HepG2 (cell line): ENCODE results near the gene ZFPM1. TPM values are rescaled to one million over a fixed set of nuclear protein-coding genes. Genes with fewer than 3 reads are reported as not detected.

Source experiments
- CBX5 ChIP-seq: sonication (generic); formaldehyde crosslinking; IDR thresholded peaks from 2 replicates; pipeline ENCODE4 v1.4.0; 2020; ENCODE audit warnings: missing genetic modification reagents, borderline replicate concordance
- CEBPG ChIP-seq: IDR thresholded peaks from 2 replicates; pipeline ENCODE4 v1.6.1; 2016
- ELF3 ChIP-seq: IDR thresholded peaks from 2 replicates; pipeline ENCODE4 v1.6.1; 2016; ENCODE audit warnings: missing genetic modification reagents, missing compliant biosample characterization
- PRMT3 ChIP-seq: sonication (generic); formaldehyde crosslinking; IDR thresholded peaks from 2 replicates; pipeline ENCODE4 v1.8.1; 2022; ENCODE audit warnings: low read depth, mild to moderate bottlenecking, moderate library complexity, missing genetic modification reagents, borderline replicate concordance
- SKI ChIP-seq: fragments of 450-650 bp; IDR thresholded peaks from one replicate; pipeline ENCODE4 v1.6.1; 2018; ENCODE audit warnings: mild to moderate bottlenecking; ENCODE audit not compliant: partially characterized antibody
- ZBTB7A ChIP-seq: sonication (generic); formaldehyde crosslinking; IDR thresholded peaks from 2 replicates; pipeline ENCODE4 v1.8.0; 2022; ENCODE audit warnings: mild to moderate bottlenecking, missing genetic modification reagents
- ZNF138 ChIP-seq: sonication (generic); formaldehyde crosslinking; IDR thresholded peaks from 2 replicates; pipeline ENCODE4 v1.5.0; 2020; ENCODE audit warnings: mild to moderate bottlenecking, low read depth, missing genetic modification reagents
- ZNF143 ChIP-seq: sonication (generic); formaldehyde crosslinking; IDR thresholded peaks from 2 replicates; pipeline ENCODE4 v1.4.0; 2020; ENCODE audit warnings: missing genetic modification reagents
- ZNF292 ChIP-seq: sonication (generic); formaldehyde crosslinking; IDR thresholded peaks from 2 replicates; pipeline ENCODE4 v1.8.1; 2022; ENCODE audit warnings: mild to moderate bottlenecking, low read depth, missing genetic modification reagents, borderline replicate concordance
- ZNF660 ChIP-seq: sonication (generic); formaldehyde crosslinking; IDR thresholded peaks from 2 replicates; pipeline ENCODE4 v1.5.1; 2020; ENCODE audit warnings: mild to moderate bottlenecking, low read depth, missing genetic modification reagents, borderline replicate concordance
- ZNF678 ChIP-seq: sonication (generic); formaldehyde crosslinking; IDR thresholded peaks from 2 replicates; pipeline ENCODE4 v1.4.0; 2020; ENCODE audit warnings: mild to moderate bottlenecking, missing genetic modification reagents
- ZNF761 ChIP-seq: sonication (generic); formaldehyde crosslinking; conservative IDR thresholded peaks from 2 replicates; pipeline ENCODE4 v1.4.0; 2020; ENCODE audit warnings: mild to moderate bottlenecking, missing genetic modification reagents
- ZNF777 ChIP-seq: sonication (generic); formaldehyde crosslinking; IDR thresholded peaks from 2 replicates; pipeline ENCODE4 v1.4.0; 2020; ENCODE audit warnings: missing genetic modification reagents
- ZNF841 ChIP-seq: sonication (generic); formaldehyde crosslinking; IDR thresholded peaks from 2 replicates; pipeline ENCODE4 v1.8.1; 2023; ENCODE audit warnings: missing genetic modification reagents, borderline replicate concordance
- polyA plus RNA-seq, 8 experiments: library from polyadenylated mRNA; depleted of rRNA in 3 of 8; stranded (reverse) in 7 of 8; unstranded in 1 of 8; fragments of >200 nt; fragmentation: Illumina TruSeq in 4 of 8; extraction: Trizol in 4 of 8; gene quantifications; 2 replicates each; pipeline versions ENCODE4 v1.2.1 to v1.2.3, GENCODE V29; 2011 to 2016; ENCODE audit warnings: low read depth in 4 of 8, missing spikeins in 1 of 8, mixed read lengths in 1 of 8; ENCODE audit not compliant: insufficient read depth in 1 of 8
- total RNA-seq, 5 experiments: library from RNA; depleted of rRNA; stranded (reverse); fragments of >200 nt; fragmentation: Illumina TruSeq; extraction: Trizol; gene quantifications; 2 replicates each; pipeline ENCODE4 v1.2.3, GENCODE V29; 2016; ENCODE audit warnings: low read depth in 1 of 5
- TF ChIP-seq, protein P1 (sequence below): sonication (generic); formaldehyde crosslinking; IDR thresholded peaks from 2 replicates; pipeline ENCODE4 v1.5.0; 2020; ENCODE audit warnings: missing genetic modification reagents, mild to moderate bottlenecking, borderline replicate concordance
- TF ChIP-seq, protein P2 (sequence below): sonication (generic); formaldehyde crosslinking; IDR thresholded peaks from 2 replicates; pipeline ENCODE4 v1.5.0; 2020; ENCODE audit warnings: missing genetic modification reagents
- TF ChIP-seq, protein P3 (sequence below): sonication (generic); formaldehyde crosslinking; IDR thresholded peaks from 2 replicates; pipeline ENCODE4 v1.4.0; 2020; ENCODE audit warnings: mild to moderate bottlenecking, missing genetic modification reagents
- TF ChIP-seq, protein P4 (sequence below): sonication (generic); formaldehyde crosslinking; IDR thresholded peaks from 2 replicates; pipeline ENCODE4 v1.4.0; 2020; ENCODE audit warnings: missing genetic modification reagents, borderline replicate concordance
- TF ChIP-seq, protein P5 (sequence below): sonication (generic); formaldehyde crosslinking; IDR thresholded peaks from 2 replicates; pipeline ENCODE4 v1.5.0; 2020; ENCODE audit warnings: mild to moderate bottlenecking, missing genetic modification reagents, borderline replicate concordance
- TF ChIP-seq, protein P6 (sequence below): sonication (generic); formaldehyde crosslinking; IDR thresholded peaks from 2 replicates; pipeline ENCODE4 v1.4.0; 2020; ENCODE audit warnings: missing genetic modification reagents

ZFPM1 gene
- total and polyA plus RNA-seq, 2 of the 13 experiments (the other 11 are each of a cell fraction or from before 2014, with no cell fraction given) = 1.3 to 3.8 TPM

DNA sequence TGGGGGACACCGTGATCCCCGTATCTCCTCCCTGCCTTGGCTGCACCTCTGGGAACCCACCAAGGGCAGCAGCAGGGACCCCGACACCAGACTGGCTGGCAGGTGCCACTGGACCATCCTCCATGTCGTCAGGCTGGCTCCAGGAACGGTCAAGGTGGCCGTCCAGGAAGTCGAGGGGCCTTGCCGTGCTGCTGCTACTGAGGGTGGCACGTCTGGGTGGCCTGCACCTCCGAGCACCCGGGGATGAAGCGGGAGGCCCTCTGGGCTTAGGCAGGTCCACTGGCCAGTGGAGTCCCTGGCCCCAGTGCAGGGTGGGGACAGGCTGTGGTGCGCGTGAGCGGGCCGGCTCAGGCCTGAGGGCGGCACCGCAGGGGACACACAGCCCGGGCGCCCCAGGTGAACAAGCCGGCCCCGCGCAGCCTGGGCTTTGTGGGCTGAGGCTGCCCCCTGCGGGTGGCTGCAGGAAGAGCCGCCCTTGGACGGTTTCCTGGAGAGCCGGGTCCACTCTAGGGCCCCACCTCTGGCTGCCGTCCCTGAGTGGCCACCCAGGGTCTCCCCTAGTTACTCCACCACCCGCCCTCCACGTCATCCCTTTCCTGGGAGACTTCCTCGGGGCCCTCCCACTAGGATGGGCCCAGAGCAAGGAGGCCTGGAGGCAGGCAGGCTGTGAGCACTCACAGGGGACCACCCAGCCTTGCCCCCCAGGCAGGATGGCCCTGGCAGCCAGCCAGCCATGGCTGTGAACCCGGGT is 74.3 kb downstream of the ZFPM1 start (continued):
- TF ChIP-seq ZNF761 (CRISPR knock-in tag) (no peak), ELF3 (peak; percentile 38; the same call in 1 of the 2 replicates), ZNF841 (no peak), CEBPG (CRISPR knock-in tag) (peak; percentile 9; the same call in 1 of the 2 replicates), CBX5 (CRISPR knock-in tag) (peak; percentile 75; the same call in 1 of the 2 replicates), ZNF678 (CRISPR knock-in tag) (no peak), ZBTB7A (CRISPR knock-in tag) (no peak), SKI (no peak), ZNF660 (CRISPR knock-in tag) (no peak), ZNF138 (CRISPR knock-in tag) (peak; percentile 81; the same call in 1 of the 2 replicates), PRMT3 (CRISPR knock-in tag) (no peak), ZNF777 (no peak), ZNF143 (CRISPR knock-in tag) (no peak), ZNF292 (no peak)
- TF ChIP-seq, protein P1, sequence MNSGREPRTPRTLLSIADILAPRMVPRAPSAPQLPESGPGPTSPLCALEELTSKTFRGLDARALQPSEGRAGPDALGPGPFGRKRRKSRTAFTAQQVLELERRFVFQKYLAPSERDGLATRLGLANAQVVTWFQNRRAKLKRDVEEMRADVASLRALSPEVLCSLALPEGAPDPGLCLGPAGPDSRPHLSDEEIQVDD = no peak
- TF ChIP-seq, protein P2, sequence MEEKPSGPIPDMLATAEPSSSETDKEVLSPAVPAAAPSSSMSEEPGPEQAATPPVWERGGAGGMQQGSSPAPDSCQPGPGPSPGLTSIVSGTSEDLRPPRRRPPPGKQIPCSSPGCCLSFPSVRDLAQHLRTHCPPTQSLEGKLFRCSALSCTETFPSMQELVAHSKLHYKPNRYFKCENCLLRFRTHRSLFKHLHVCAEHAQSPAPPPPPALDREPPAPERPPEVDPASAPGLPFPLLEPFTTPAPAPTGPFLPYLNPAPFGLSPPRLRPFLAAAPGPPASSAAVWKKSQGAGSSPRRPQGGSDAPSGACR (CRISPR knock-in tag) = no peak
- TF ChIP-seq, protein P3, sequence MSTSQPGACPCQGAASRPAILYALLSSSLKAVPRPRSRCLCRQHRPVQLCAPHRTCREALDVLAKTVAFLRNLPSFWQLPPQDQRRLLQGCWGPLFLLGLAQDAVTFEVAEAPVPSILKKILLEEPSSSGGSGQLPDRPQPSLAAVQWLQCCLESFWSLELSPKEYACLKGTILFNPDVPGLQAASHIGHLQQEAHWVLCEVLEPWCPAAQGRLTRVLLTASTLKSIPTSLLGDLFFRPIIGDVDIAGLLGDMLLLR = 0 out of 2 replicates have a peak, but pooled peaks have one; percentile 51
- TF ChIP-seq, protein P4, sequence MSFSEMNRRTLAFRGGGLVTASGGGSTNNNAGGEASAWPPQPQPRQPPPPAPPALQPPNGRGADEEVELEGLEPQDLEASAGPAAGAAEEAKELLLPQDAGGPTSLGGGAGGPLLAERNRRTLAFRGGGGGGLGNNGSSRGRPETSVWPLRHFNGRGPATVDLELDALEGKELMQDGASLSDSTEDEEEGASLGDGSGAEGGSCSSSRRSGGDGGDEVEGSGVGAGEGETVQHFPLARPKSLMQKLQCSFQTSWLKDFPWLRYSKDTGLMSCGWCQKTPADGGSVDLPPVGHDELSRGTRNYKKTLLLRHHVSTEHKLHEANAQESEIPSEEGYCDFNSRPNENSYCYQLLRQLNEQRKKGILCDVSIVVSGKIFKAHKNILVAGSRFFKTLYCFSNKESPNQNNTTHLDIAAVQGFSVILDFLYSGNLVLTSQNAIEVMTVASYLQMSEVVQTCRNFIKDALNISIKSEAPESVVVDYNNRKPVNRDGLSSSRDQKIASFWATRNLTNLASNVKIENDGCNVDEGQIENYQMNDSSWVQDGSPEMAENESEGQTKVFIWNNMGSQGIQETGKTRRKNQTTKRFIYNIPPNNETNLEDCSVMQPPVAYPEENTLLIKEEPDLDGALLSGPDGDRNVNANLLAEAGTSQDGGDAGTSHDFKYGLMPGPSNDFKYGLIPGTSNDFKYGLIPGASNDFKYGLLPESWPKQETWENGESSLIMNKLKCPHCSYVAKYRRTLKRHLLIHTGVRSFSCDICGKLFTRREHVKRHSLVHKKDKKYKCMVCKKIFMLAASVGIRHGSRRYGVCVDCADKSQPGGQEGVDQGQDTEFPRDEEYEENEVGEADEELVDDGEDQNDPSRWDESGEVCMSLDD (CRISPR knock-in tag) = 0 out of 2 replicates have a peak, but pooled peaks have one; percentile 51
- TF ChIP-seq, protein P5, sequence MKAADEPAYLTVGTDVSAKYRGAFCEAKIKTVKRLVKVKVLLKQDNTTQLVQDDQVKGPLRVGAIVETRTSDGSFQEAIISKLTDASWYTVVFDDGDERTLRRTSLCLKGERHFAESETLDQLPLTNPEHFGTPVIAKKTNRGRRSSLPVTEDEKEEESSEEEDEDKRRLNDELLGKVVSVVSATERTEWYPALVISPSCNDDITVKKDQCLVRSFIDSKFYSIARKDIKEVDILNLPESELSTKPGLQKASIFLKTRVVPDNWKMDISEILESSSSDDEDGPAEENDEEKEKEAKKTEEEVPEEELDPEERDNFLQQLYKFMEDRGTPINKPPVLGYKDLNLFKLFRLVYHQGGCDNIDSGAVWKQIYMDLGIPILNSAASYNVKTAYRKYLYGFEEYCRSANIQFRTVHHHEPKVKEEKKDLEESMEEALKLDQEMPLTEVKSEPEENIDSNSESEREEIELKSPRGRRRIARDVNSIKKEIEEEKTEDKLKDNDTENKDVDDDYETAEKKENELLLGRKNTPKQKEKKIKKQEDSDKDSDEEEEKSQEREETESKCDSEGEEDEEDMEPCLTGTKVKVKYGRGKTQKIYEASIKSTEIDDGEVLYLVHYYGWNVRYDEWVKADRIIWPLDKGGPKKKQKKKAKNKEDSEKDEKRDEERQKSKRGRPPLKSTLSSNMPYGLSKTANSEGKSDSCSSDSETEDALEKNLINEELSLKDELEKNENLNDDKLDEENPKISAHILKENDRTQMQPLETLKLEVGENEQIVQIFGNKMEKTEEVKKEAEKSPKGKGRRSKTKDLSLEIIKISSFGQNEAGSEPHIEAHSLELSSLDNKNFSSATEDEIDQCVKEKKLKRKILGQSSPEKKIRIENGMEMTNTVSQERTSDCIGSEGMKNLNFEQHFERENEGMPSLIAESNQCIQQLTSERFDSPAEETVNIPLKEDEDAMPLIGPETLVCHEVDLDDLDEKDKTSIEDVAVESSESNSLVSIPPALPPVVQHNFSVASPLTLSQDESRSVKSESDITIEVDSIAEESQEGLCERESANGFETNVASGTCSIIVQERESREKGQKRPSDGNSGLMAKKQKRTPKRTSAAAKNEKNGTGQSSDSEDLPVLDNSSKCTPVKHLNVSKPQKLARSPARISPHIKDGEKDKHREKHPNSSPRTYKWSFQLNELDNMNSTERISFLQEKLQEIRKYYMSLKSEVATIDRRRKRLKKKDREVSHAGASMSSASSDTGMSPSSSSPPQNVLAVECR (CRISPR knock-in tag) = peak; percentile 68; the same call in 1 of the 2 replicates
- TF ChIP-seq, protein P6, sequence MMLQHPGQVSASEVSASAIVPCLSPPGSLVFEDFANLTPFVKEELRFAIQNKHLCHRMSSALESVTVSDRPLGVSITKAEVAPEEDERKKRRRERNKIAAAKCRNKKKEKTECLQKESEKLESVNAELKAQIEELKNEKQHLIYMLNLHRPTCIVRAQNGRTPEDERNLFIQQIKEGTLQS (CRISPR knock-in tag) = no peak
